ENCODE results near the gene CNOT8. TPM values are rescaled to one million over a fixed set of nuclear protein-coding genes. Genes with fewer than 3 reads are reported as not detected.

The CNOT8 gene
- total RNA-seq, 1 experiment from 2014 or later: 45.0 TPM

- Histone ChIP-seq H3K4me1 (ENCODE audit: control insufficient read depth in 1 of 2, insufficient read depth in 2 of 2, low read length in 2 of 2) (no peaks in the 10 kb centered on the region), H3K9me2 (ENCODE audit: insufficient read depth) (no peaks in the 10 kb centered on the region), H3K9me3 (ENCODE audit: control insufficient read depth in 1 of 2, insufficient read depth in 1 of 2, low read depth in 1 of 2, low read length in 2 of 2) (no peaks in the 10 kb centered on the region), H3K9ac (ENCODE audit: low read length) (no peak overlapping the region), H3K27ac (ENCODE audit: low read depth, low read length) (no peak overlapping the region), H3K36me3 (ENCODE audit: control insufficient read depth in 1 of 2, insufficient read depth in 2 of 2, low read length in 2 of 2) (peaks cover 57 to 63% of the 10 kb centered on the region in 2 experiments), H3K4me3 (replicated peaks in 1 of 2; ENCODE audit: low read depth in 1 of 2, low read length in 2 of 2) (no peak overlapping the region), H3K79me2 (ENCODE audit: insufficient read depth, low read length) (no peaks in the 10 kb centered on the region), H3K27me3 (ENCODE audit: insufficient read depth, low read length) (no peaks in the 10 kb centered on the region), H4K20me1 (ENCODE audit: insufficient read depth) (0 out of 2 replicates have a peak, but pooled peaks cover 3% of the 10 kb centered on the region), H2AFZ (ENCODE audit: low read depth, low read length, poor library complexity, severe bottlenecking) (no peak overlapping the region), H3K4me2 (ENCODE audit: low read length) (no peak overlapping the region)
- ChIA-PET POLR2A (no interaction called here), RAD21 (ENCODE audit: low non-redundant PET in 1 of 2, low total read pairs in 2 of 2, uncharacterized antibody in 2 of 2, unreplicated experiment in 2 of 2) (no interaction called here), CTCF (no interaction called here)
- no TSS peak for BruUV-seq (replicated peaks)
- TF ChIP-seq YY1 (IDR thresholded peaks at IDR 0.05; ENCODE audit: extremely low read depth, insufficient replicate concordance, low read depth, low read length) (no peak), SP1 (IDR thresholded peaks at IDR 0.05; ENCODE audit: low read depth) (no peak), ZNF274 (IDR thresholded peaks at IDR 0.05; ENCODE audit: low read depth, low read length) (no peak), CTCF (IDR thresholded peaks at IDR 0.05 in 2 of 3, conservative IDR thresholded peaks at IDR 0.05 in 1 of 3; ENCODE audit: borderline replicate concordance in 1 of 3, insufficient read depth in 1 of 3, low read depth in 2 of 3, low read length in 2 of 3) (no peak), ATF3 (IDR thresholded peaks at IDR 0.05) (no peak), SRF (IDR thresholded peaks at IDR 0.05; ENCODE audit: low read depth) (no peak), RAD21 (IDR thresholded peaks at IDR 0.05; ENCODE audit: low read depth) (no peak), CEBPB (IDR thresholded peaks at IDR 0.05; ENCODE audit: low read depth) (no peak), JUND (IDR thresholded peaks at IDR 0.05) (no peak), POLR2A (IDR thresholded peaks at IDR 0.05; ENCODE audit: borderline replicate concordance, extremely low read depth, insufficient read depth, insufficient read length) (no peak), ELF1 (IDR thresholded peaks at IDR 0.05; ENCODE audit: borderline replicate concordance, low read depth) (no peak), POLR2AphosphoS5 (IDR thresholded peaks at IDR 0.05; ENCODE audit: low read depth, low read length) (no peak), MAX (IDR thresholded peaks at IDR 0.05) (no peak), TCF7L2 (IDR thresholded peaks at IDR 0.05; ENCODE audit: borderline replicate concordance, extremely low read depth, insufficient read depth, insufficient read length) (no peak), FOSL1 (IDR thresholded peaks at IDR 0.05; ENCODE audit: low read depth) (no peak)
- DNase-seq (ENCODE audit: low read depth, low spot score) (no peak), ATAC-seq (no peak)
- intact Hi-C loops (cut with micrococcal nuclease): no loop called here
Measured at GRCh38 chr5:154916874-154917273, 58.4 kb downstream of the CNOT8 start.
